GM18909 (cell line): ENCODE results near the gene ST3GAL2.

ENCODE experiments used
- ATAC-seq: cut with Tn5 transposase; IDR thresholded peaks from one replicate; pipeline ENCODE4 v1.9.1; 2021; ENCODE audit warnings: mild to moderate bottlenecking; ENCODE audit not compliant: unreplicated experiment, poor library complexity

Gene ST3GAL2

GRCh38 chr16:70440009-70440692, 1.3 kb upstream of the ST3GAL2 start:
- no peak for ATAC-seq

- no peak for ATAC-seq
These were observed 323 bp downstream of the ST3GAL2 start for GRCh38 chr16:70438585-70438968.

GRCh38 chr16:70437582-70438557, 1.0 kb downstream of the ST3GAL2 start:
- ATAC-seq = no peak

GRCh38 chr16:70437017-70437581, 1.8 kb downstream of the ST3GAL2 start:
- ATAC-seq = no peak

- no peak for ATAC-seq
These were observed 4.2 kb downstream of the ST3GAL2 start for GRCh38 chr16:70434484-70435260.

GRCh38 chr16:70433458-70434103, 5.3 kb downstream of the ST3GAL2 start:
- no peak for ATAC-seq

GRCh38 chr16:70432723-70433457, 6.0 kb downstream of the ST3GAL2 start:
- ATAC-seq = no peak

- no peak for ATAC-seq
These were observed 6.6 kb downstream of the ST3GAL2 start for GRCh38 chr16:70432356-70432722.

GRCh38 chr16:70430667-70431536, 8.0 kb downstream of the ST3GAL2 start:
- peak; percentile 46 for ATAC-seq

GRCh38 chr16:70429888-70430666, 8.8 kb downstream of the ST3GAL2 start:
- ATAC-seq = no peak

GRCh38 chr16:70428178-70428998, 10.5 kb downstream of the ST3GAL2 start:
- no peak for ATAC-seq

GRCh38 chr16:70427786-70428177, 11.1 kb downstream of the ST3GAL2 start:
- no peak for ATAC-seq

- no peak for ATAC-seq
These were observed 16.4 kb downstream of the ST3GAL2 start for GRCh38 chr16:70422543-70422942.

GRCh38 chr16:70421473-70422311, 17.2 kb downstream of the ST3GAL2 start:
- no peak for ATAC-seq

- no peak for ATAC-seq
These were observed 17.9 kb downstream of the ST3GAL2 start for GRCh38 chr16:70421014-70421413.
